GM12864 (cell line): ENCODE measurements around the gene MAP7D2.

Source experiments
- DNase-seq: peaks from one replicate; pipeline ENCODE4 v3.0.0-alpha.2; 2011; ENCODE audit warnings: low read depth
- H3K4me3 ChIP-seq: 2 replicates; pipeline ENCODE4 v1.5.1; 2011; ENCODE audit warnings: mild to moderate bottlenecking, low read depth, low read length, control low read depth
- TF ChIP-seq, protein P1 (sequence below): IDR thresholded peaks from 2 replicates; pipeline ENCODE4 v1.5.1; 2011; ENCODE audit warnings: low read depth, mild to moderate bottlenecking, moderate library complexity, low read length, control low read depth, inconsistent platforms; ENCODE audit errors: missing control alignments

The MAP7D2 gene

DNA sequence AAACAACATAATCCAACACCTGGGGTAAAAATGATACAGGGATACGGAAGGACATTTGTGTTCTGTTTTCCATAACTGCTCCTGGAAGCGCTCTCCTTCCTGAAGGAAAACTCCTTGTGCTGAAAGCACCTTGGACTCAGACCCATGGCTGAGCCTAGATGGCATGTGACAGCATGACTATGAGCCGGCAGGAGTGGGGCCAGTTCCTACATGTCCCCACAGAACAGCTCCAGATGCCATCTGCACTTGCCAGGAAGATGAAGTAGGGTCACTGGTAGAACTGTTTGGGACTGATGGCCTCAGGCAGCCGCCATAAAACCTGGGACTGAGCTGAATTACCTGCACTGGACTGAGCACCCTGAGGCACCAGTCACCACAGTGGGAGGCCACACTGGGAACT, 69.8 kb downstream of the MAP7D2 start:
- TF ChIP-seq, protein P1, sequence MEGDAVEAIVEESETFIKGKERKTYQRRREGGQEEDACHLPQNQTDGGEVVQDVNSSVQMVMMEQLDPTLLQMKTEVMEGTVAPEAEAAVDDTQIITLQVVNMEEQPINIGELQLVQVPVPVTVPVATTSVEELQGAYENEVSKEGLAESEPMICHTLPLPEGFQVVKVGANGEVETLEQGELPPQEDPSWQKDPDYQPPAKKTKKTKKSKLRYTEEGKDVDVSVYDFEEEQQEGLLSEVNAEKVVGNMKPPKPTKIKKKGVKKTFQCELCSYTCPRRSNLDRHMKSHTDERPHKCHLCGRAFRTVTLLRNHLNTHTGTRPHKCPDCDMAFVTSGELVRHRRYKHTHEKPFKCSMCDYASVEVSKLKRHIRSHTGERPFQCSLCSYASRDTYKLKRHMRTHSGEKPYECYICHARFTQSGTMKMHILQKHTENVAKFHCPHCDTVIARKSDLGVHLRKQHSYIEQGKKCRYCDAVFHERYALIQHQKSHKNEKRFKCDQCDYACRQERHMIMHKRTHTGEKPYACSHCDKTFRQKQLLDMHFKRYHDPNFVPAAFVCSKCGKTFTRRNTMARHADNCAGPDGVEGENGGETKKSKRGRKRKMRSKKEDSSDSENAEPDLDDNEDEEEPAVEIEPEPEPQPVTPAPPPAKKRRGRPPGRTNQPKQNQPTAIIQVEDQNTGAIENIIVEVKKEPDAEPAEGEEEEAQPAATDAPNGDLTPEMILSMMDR: no peak
- no peak for DNase-seq

DNA sequence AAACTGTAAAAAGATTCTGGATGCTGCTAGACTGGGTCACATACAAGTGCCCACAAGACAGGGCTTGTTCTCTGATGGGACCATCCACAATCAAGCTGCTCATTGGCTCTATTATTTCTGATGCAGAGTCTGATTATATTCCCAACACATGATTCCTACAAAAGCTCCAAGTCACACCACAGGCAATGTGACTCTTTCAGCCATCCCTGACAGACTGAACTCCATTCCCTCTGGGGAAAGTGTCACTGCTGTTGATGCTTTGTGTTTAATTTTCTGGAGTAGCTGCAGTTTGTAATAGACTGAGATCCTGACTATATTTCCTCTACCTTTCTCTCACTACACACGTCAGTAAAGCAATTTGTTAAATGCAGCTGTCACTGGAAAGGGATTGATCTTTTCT, 70.5 kb downstream of the MAP7D2 start:
- no peak for DNase-seq
- TF ChIP-seq, protein P1: no peak
- H3K4me3 ChIP-seq: no peak overlapping the region

More for the DNA sequence above, 69.8 kb downstream of the MAP7D2 start:
- no peak overlapping the region for H3K4me3 ChIP-seq

DNA sequence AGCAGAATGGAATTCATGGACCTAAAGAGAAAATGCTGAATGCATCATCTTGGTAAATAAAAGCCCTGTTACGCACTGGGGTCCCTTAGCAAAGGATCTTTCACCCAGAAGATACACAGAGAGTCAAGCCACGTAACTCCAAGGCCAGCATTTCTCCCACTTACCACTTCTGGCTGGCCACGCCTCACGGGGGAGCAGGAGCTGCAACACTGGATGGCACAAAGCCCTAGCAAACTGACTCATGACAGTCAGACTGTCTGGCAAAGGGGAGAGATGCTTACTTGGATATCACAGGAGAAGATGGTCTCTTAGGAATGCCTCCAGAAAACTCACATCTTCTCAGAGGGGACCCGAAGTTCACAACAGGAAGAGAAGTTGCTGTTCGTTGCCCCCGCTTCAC, 74.5 kb downstream of the MAP7D2 start:
- no peak overlapping the region for H3K4me3 ChIP-seq
- TF ChIP-seq, protein P1: no peak
- no peak for DNase-seq

DNA sequence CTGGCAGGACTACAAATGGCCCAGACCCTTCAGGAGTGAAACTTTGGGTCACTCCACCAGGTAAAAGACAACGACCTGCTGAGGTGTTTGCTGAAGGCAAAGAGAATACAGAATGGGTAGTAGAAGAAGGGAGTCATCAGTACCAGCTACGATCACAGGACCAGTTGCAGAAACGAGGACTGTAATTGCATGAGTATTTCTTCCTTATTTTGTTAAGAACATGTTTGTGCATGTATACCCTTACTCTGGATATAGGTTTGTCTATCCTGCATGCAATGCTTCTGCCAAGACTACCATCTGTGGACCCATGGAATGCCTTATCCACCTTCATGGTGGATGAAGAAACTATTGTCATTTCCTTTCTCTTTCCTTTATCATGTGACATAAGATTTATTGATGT, 77.7 kb downstream of the MAP7D2 start:
- TF ChIP-seq, protein P1: no peak

DNA sequence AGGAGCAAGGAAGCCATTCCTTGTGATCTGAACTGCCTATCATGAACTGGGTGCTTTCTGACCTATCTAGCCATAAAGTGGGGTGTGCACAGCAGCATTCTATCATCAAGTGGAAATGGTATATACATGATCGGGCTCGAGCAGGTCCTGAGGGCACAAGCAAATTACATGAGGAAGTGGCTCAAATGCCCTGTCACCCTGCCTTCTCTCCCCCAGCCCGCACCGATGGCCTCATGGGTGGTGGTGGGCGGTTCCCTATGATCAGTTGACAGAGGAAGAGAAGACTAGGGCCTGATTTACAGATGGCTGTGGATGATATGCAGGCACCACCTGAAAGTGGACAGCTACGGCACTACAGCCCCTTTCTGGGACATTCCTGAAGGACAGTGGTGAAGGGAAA, 79.5 kb downstream of the MAP7D2 start:
- no peak overlapping the region for H3K4me3 ChIP-seq
- no peak for DNase-seq
- TF ChIP-seq, protein P1: no peak

More for the DNA sequence above, 77.7 kb downstream of the MAP7D2 start:
- H3K4me3 ChIP-seq: no peak overlapping the region
- no peak for DNase-seq

DNA sequence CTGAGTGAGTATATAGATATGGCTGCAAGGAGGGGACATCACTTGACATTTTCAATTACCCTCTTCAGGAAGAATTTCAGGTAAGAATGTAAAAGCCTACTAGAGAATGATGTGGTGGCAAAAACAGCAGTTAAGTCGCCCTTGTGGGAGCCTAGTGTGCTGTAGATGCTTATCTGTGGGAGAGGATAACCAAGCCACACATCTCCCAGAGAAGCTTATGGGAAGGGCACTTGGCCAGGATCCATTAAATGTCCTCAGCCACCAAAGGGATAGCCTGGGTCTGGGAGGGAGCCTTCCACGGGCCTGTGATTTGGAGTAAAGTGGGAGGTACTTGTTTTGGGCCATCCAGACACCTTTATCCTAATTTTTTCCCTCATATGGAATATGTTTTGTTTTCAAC, 84.5 kb downstream of the MAP7D2 start:
- H3K4me3 ChIP-seq: no peak overlapping the region
- TF ChIP-seq, protein P1: no peak
- DNase-seq: no peak

DNA sequence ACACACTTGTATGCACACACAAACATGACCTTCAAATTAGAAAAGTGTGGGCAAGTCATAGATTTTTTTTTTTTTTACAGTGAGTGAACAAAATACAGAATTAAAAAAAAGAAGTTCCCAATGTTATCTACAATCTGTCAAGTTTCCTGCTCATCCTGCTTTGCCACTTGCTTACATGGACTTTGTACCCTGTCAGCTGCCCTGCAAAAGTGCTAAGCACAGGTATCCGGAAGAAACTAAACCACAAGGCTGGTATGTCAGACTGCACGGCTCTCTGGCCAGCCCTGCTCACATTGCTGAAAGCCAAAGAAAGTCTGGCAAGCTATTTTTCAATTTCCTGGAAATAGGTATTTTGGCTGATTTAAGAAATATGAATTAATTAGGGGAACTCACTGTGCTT, 87.0 kb downstream of the MAP7D2 start:
- no peak for DNase-seq
- no peak overlapping the region for H3K4me3 ChIP-seq
- TF ChIP-seq, protein P1: no peak
